Measurements from ENCODE around the gene EPM2A.

- TF ChIP-seq, protein P1, sequence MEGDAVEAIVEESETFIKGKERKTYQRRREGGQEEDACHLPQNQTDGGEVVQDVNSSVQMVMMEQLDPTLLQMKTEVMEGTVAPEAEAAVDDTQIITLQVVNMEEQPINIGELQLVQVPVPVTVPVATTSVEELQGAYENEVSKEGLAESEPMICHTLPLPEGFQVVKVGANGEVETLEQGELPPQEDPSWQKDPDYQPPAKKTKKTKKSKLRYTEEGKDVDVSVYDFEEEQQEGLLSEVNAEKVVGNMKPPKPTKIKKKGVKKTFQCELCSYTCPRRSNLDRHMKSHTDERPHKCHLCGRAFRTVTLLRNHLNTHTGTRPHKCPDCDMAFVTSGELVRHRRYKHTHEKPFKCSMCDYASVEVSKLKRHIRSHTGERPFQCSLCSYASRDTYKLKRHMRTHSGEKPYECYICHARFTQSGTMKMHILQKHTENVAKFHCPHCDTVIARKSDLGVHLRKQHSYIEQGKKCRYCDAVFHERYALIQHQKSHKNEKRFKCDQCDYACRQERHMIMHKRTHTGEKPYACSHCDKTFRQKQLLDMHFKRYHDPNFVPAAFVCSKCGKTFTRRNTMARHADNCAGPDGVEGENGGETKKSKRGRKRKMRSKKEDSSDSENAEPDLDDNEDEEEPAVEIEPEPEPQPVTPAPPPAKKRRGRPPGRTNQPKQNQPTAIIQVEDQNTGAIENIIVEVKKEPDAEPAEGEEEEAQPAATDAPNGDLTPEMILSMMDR (conservative IDR thresholded peaks at IDR 0.05; ENCODE audit: low read depth, low read length), result no peak
- no peak for TF ChIP-seq EZH2 (IDR thresholded peaks at IDR 0.05; ENCODE audit: borderline replicate concordance, low read depth, low read length, poor library complexity, severe bottlenecking)
Measured at GRCh38 chr6:145583753-145584152, 151.6 kb downstream of the EPM2A start.
